ENCODE measurements around the gene CNIH3.

The CNIH3 gene

GRCh38 chr1:224726441-224727182, 110.5 kb downstream of the CNIH3 start:
- peak; percentile 86 for DNase-seq

GRCh38 chr1:224727351-224728289, 111.5 kb downstream of the CNIH3 start:
- DNase-seq, result no peak

DNA sequence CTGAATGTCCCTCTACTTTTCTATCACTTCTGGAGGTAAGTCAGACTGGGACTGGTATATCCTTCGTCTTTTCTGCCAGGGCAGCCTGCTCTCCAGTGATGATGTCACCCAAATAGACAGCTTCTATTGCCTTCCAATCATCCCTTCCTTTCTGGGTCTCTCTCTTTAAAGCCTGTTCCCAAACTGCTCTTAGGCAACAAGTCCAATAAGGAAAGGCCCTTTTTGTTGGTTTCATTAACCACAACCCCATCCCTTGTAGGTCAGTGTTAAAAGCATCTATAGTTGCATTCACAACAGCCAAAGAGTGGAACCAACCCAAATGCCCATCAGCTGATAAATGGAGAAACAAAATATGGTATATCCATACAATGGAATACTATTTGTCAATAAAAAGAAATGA, 114.4 kb downstream of the CNIH3 start:
- DNase-seq, result no peak

DNA sequence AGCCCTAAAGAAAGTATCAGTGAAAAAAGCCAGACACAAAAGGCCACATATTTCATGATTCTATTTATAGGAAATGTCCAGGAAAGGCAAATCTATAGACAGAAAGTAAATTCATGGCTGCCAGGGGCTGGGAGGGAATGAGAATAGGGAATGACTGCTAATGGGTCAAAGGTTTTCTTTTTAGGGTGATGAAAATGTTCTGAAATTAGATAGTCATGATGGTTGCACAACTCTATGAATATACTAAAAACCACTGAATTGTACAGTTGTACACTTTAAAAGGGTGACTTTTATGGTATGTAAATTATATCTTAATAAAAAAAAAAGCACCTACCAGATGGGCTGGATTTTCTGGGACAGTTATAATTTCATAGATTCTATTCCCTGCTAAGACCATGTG, 114.8 kb downstream of the CNIH3 start:
- no peak for DNase-seq

DNA sequence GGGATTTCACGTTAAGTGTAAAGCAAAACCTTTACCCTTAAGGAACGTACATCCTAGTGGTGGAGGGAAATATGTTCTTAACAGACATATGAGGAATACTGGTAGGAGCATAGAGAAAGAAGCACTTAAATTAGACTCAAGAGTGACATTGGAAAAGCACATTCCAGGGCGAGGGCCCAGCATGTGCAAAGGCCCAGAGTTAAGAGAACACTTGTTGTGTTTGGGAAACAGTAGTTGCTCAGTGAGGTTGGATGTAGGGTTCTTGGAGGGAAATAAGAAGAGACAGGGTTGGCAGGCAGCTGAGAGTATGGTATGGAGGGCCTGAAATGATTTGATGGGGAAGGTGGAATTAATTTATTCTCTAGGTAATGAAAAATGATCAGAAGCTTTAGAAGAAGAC, 115.5 kb downstream of the CNIH3 start:
- no peak for DNase-seq

GRCh38 chr1:224732377-224733026, 116.4 kb downstream of the CNIH3 start:
- no peak for DNase-seq

- DNase-seq, result peak; percentile 41
Observed at GRCh38 chr1:224733027-224733911, 117.2 kb downstream of the CNIH3 start.

- DNase-seq, result no peak
Observed at GRCh38 chr1:224734261-224734935, 118.3 kb downstream of the CNIH3 start.

- DNase-seq, result no peak
Observed at GRCh38 chr1:224735159-224735558, 119.0 kb downstream of the CNIH3 start.

- peak; percentile 42 for DNase-seq
Observed at GRCh38 chr1:224736619-224737352, 120.7 kb downstream of the CNIH3 start.

DNA sequence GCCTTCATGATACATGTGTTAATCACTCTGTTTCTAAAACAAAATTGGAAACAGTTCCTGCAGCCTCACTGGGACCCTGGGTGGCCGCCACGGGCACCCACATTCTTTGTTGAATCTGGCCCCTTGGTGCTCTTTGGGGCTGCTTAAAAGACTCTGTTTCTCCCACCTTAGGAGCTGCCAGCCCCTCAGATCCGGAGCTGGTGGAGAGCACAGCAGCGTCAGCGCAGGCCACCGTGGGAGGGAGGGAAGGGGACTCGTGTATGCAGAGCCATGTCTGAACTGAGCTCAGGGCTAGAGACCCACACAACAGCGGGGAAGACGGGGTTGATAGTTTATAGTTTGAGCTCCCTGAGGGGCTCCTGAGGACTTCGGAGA, 121.2 kb downstream of the CNIH3 start:
- no peak for DNase-seq

DNA sequence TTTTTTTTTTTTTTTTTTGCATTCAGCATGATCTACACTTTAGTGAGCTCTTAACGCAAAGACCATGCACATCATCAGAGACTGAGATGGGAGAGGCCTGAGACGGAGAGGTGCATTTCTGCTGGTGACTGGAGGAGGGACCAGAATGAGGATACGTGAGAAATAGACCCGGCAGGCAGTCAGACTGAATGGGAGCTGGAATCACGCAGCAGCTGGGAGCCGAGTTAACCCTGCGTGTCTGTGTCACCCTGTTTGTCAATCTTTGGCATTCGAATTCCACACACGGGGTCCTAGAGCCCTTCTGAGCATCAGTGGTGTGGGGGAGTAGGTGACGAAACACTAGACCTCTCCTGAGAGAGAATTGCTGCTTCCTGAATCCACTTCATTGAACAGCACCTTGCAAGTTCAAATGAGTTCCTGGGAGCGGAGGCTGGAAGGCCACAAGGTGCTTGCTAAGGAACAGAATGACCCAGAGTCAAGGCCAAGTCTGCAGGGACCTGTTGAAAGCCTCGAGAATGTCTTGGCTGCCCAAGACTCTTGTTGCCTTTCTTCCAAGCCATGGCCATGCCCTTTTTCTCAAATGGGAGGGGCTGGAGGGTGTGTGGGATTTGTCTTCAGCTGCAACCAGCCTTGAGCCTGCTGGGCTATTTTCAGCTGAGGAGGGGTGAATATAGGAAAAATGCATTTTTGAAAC, 123.3 kb downstream of the CNIH3 start:
- DNase-seq, result no peak

- DNase-seq, result no peak
Observed at GRCh38 chr1:224739997-224740684, 124.0 kb downstream of the CNIH3 start.

GRCh38 chr1:224740685-224741052, 124.6 kb downstream of the CNIH3 start:
- no peak for DNase-seq

DNA sequence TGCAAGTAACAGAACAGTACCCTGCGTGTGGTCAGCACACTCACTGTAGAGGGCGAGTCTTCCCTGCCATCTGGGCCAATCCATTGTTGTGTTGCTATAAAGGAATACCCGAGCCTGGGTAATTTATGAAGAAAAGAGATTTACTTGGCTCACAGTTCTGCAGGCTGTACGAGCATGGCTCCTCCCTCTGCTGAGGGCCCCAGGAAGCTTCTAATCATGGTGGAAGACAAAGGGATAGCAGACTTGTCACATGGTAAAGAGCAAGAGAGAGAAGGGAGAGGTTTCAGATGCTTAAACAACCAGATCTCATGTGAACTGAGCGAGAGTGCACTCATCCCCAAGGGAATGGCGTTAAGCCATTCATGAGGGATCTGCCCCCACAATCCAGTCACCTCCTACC, 126.2 kb downstream of the CNIH3 start:
- DNase-seq, result no peak

GRCh38 chr1:224743608-224744164, 127.6 kb downstream of the CNIH3 start:
- DNase-seq, result no peak

DNA sequence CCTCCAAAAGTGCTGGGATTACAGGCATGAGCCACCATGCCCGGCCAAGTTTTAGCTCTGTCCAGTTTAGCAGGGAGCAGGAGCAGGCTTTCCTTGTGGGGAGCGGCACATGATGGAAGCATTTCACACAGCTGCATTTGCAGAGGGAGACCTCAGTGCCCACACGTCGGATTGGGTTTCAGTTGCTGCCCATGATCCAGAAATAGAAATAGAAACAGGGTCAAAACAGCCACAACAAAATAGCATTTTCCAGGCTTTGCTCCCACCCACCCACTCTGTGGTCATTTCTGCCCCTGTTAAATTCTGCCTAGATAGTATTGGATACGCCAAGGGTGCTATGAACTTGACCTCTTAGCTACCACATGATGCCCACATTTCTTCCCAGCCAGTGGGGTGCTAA, 128.4 kb downstream of the CNIH3 start:
- peak; percentile 20 for DNase-seq

DNA sequence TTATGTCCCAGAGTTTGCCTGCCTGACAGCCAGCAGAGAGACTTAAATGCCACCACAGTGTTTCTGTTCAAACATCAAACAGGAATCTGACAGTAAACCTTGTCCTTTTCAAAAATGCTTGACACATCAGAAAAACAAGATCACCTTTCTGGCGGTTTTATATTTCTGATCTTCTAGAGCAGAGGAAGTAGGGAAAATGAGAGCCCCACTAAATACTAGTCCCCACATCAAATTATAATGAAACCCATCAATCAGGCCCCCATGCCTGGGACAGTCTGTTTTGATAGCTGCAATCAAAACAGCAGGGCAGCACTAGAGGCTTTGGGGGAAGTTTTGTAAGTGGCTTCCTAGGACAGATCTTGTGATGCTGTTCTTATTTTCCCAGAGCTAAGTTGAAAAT, 129.3 kb downstream of the CNIH3 start:
- no peak for DNase-seq

- no peak for DNase-seq
Observed at GRCh38 chr1:224745924-224746323, 129.8 kb downstream of the CNIH3 start.

- peak; percentile 73 for DNase-seq
Observed at GRCh38 chr1:224747578-224747977, 131.5 kb downstream of the CNIH3 start.

Measured in MV-4-11 (cell line).